Suprapubic skin (tissue), 4 donors: ENCODE results near the gene PUS7. TPM values are rescaled to one million over a fixed set of nuclear protein-coding genes. Genes with fewer than 3 reads are reported as not detected.

Experiments
- DNase-seq, 2 donors: peaks; one replicate each; pipeline ENCODE4 v3.0.0-alpha.2; 2019; ENCODE audit warnings: low spot score in 2 of 2
- H3K27ac ChIP-seq: fragments of 200-600 bp; sonication (generic); one replicate; pipeline ENCODE4 v1.5.1; 2019
- H3K27me3 ChIP-seq: fragments of 200-600 bp; sonication (generic); one replicate; pipeline ENCODE4 v1.5.1; 2019
- H3K36me3 ChIP-seq: fragments of 200-600 bp; sonication (generic); one replicate; pipeline ENCODE4 v1.5.1; 2019
- H3K4me1 ChIP-seq: fragments of 200-600 bp; sonication (generic); one replicate; pipeline ENCODE4 v1.5.1; 2019
- H3K4me3 ChIP-seq: fragments of 200-600 bp; sonication (generic); one replicate; pipeline ENCODE4 v1.5.1; 2019; ENCODE audit warnings: mild to moderate bottlenecking
- H3K9me3 ChIP-seq: fragments of 200-600 bp; sonication (generic); one replicate; pipeline ENCODE4 v1.5.1; 2019
- CTCF ChIP-seq, 2 donors: fragments of 200-600 bp in 1 of 2; fragments of 450-650 bp in 1 of 2; sonication (generic) in 1 of 2; IDR thresholded peaks; one replicate each; pipeline ENCODE4 v1.5.1; 2016 to 2019; ENCODE audit warnings: antibody characterized with exemption in 2 of 2, mild to moderate bottlenecking in 1 of 2, moderate library complexity in 1 of 2
- EP300 ChIP-seq: sonication (generic); formaldehyde crosslinking; IDR thresholded peaks from one replicate; pipeline ENCODE4 v1.6.1; 2017; ENCODE audit warnings: antibody characterized with exemption
- POLR2A ChIP-seq, 2 donors: fragments of 450-650 bp; IDR thresholded peaks; one replicate each; pipeline ENCODE4 v1.6.1; 2017; ENCODE audit warnings: antibody characterized with exemption in 2 of 2, mild to moderate bottlenecking in 2 of 2, moderate library complexity in 2 of 2
- POLR2AphosphoS5 ChIP-seq, 3 donors: sonication (generic); formaldehyde crosslinking; IDR thresholded peaks; one replicate each; pipeline ENCODE4 v1.6.1; 2017; ENCODE audit warnings: antibody characterized with exemption in 3 of 3
- WGBS: methylation state at CpG from one replicate; pipeline ENCODE4 v1.1.5; 2018; 5-methylcytosine and 5-hydroxymethylcytosine counted together
- total RNA-seq, 4 donors: library from RNA; depleted of rRNA; stranded (reverse); fragments of >200 nt; gene quantifications; one replicate each; pipeline ENCODE4 v1.1.0, GENCODE V29; 2016

PUS7 gene
- total RNA-seq, 4 donors from 2014 or later, result 17.0 to 22.1 (median 19.6) TPM

GRCh38 chr7:105477908-105478307 lies 44.2 kb downstream of the PUS7 start:
- no peak overlapping the region for H3K27ac ChIP-seq
- no peak for TF ChIP-seq POLR2A (IDR thresholded peaks at IDR 0.05)
- no peak for TF ChIP-seq POLR2AphosphoS5 (IDR thresholded peaks at IDR 0.05)
- no peak for TF ChIP-seq EP300
- no peak for TF ChIP-seq CTCF (IDR thresholded peaks at IDR 0.05)
- no peaks in the 10 kb centered on the region for H3K9me3 ChIP-seq
- H3K4me1 ChIP-seq, result no peaks in the 10 kb centered on the region
- H3K27me3 ChIP-seq, result no peaks in the 10 kb centered on the region
- no peak overlapping the region for H3K4me3 ChIP-seq
- 98% methylated on average over 2 of the region's 2 CpGs for WGBS
- DNase-seq, result no peak
- peaks cover 16% of the 10 kb centered on the region for H3K36me3 ChIP-seq

- H3K27me3 ChIP-seq, result no peaks in the 10 kb centered on the region
- no peak for DNase-seq
- H3K9me3 ChIP-seq, result no peaks in the 10 kb centered on the region
- H3K36me3 ChIP-seq, result peaks cover 16% of the 10 kb centered on the region
- WGBS, result 95% methylated on average over 1 of the region's 1 CpG
- H3K4me1 ChIP-seq, result no peaks in the 10 kb centered on the region
- H3K4me3 ChIP-seq, result no peak overlapping the region
- H3K27ac ChIP-seq, result no peak overlapping the region
- TF ChIP-seq CTCF (IDR thresholded peaks at IDR 0.05) (no peak), POLR2A (IDR thresholded peaks at IDR 0.05) (no peak), POLR2AphosphoS5 (IDR thresholded peaks at IDR 0.05) (no peak), EP300 (no peak)
These were observed 48.0 kb downstream of the PUS7 start for GRCh38 chr7:105474045-105474444.

GRCh38 chr7:105473163-105473562 lies 48.9 kb downstream of the PUS7 start:
- peaks cover 16% of the 10 kb centered on the region for H3K36me3 ChIP-seq
- no peak overlapping the region for H3K4me3 ChIP-seq
- no peak overlapping the region for H3K27ac ChIP-seq
- DNase-seq, result no peak
- WGBS, result 55% methylated on average over 4 of the region's 4 CpGs
- no peaks in the 10 kb centered on the region for H3K27me3 ChIP-seq
- H3K4me1 ChIP-seq, result no peaks in the 10 kb centered on the region
- TF ChIP-seq POLR2A (IDR thresholded peaks at IDR 0.05), result no peak
- no peak for TF ChIP-seq EP300
- no peak for TF ChIP-seq CTCF (IDR thresholded peaks at IDR 0.05)
- TF ChIP-seq POLR2AphosphoS5 (IDR thresholded peaks at IDR 0.05), result no peak
- no peaks in the 10 kb centered on the region for H3K9me3 ChIP-seq

GRCh38 chr7:105470846-105471245 lies 51.2 kb downstream of the PUS7 start:
- Histone ChIP-seq H3K27ac (no peak overlapping the region), H3K36me3 (peaks cover 16% of the 10 kb centered on the region), H3K27me3 (no peaks in the 10 kb centered on the region), H3K4me3 (no peak overlapping the region), H3K9me3 (no peaks in the 10 kb centered on the region), H3K4me1 (no peaks in the 10 kb centered on the region)
- TF ChIP-seq POLR2AphosphoS5 (IDR thresholded peaks at IDR 0.05) (no peak), CTCF (IDR thresholded peaks at IDR 0.05) (no peak), POLR2A (IDR thresholded peaks at IDR 0.05) (no peak), EP300 (no peak)
- 93% methylated on average over 4 of the region's 4 CpGs for WGBS
- DNase-seq, result no peak

- H3K36me3 ChIP-seq, result peaks cover 16% of the 10 kb centered on the region
- H3K27me3 ChIP-seq, result no peaks in the 10 kb centered on the region
- H3K4me3 ChIP-seq, result no peak overlapping the region
- DNase-seq, result no peak
- TF ChIP-seq POLR2A (IDR thresholded peaks at IDR 0.05) (no peak), CTCF (IDR thresholded peaks at IDR 0.05) (no peak), POLR2AphosphoS5 (IDR thresholded peaks at IDR 0.05) (no peak), EP300 (no peak)
- H3K9me3 ChIP-seq, result no peaks in the 10 kb centered on the region
- H3K27ac ChIP-seq, result no peak overlapping the region
- no peaks in the 10 kb centered on the region for H3K4me1 ChIP-seq
- WGBS, result 96% methylated on average over 3 of the region's 3 CpGs
These were observed 52.0 kb downstream of the PUS7 start for GRCh38 chr7:105470090-105470489.
